ENCODE data around the gene GKN2.

The GKN2 gene, protein sequence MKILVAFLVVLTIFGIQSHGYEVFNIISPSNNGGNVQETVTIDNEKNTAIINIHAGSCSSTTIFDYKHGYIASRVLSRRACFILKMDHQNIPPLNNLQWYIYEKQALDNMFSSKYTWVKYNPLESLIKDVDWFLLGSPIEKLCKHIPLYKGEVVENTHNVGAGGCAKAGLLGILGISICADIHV

DNA sequence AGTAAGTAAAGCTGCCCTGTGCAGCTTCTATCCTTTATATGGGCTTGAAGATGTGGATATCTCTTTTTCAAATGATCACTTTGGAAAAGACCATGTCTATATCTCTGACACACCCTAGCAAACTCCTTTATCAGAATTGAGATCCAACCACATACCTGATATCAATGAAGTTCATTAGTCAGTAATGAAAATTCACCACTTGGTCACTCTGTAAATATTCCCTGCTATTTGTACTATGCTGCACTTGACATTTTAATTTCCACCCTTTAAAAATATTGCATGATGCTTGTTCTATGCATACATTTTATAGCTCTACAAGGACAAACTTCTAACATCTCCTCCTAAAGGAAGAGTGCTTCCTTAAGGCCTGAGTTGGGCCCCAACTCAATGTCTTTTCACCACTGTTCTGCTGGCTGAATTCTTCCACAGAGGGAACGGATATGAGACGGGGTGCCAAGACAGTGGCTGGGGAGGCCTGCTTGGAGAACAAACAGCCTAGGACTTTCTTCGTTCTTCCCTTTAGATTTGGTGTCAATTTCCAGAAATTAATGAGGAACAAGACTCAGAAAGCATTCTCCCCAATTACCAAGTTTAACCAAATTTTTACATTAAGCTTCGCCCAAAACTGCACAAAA is at the start of gene GKN2:
TSS of gene GKN2 (minus strand) at position 7 of the 635 bp plus-strand sequence. CDS start 32 bp downstream, outside the sequence.
- DNase-seq (ENCODE audit: low read depth in 2 of 2) = no peak

GRCh38 chr2:69001879-69002278 is 49.2 kb upstream of the GKN2 start:
- DNase-seq (ENCODE audit: low read depth in 2 of 2) = no peak

- no peak for DNase-seq (ENCODE audit: low read depth in 2 of 2)
Observed at GRCh38 chr2:68997401-68997800, 44.7 kb upstream of the GKN2 start.

- no peak for DNase-seq (ENCODE audit: low read depth in 2 of 2)
Observed at GRCh38 chr2:68995916-68996315, 43.2 kb upstream of the GKN2 start.

DNA sequence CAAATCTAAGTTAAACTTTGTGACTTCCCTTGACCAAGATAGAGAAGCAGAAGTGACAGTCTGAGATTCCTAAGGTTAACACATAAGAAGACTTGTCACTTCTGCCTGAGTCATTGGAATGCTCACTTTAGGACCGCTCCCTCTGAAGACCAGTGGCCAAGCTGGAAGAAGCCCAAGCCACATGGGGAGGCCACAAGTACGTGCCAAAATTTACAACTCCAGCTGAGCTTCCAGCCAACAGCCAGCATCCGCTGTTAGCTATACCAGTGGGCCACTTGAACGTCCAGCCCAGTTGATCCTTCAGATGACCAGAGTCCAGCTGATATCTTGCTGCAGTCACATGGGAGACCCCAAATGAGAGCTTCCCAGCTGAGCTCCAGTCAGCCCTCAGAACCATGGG is 42.2 kb upstream of the GKN2 start:
- DNase-seq (ENCODE audit: low read depth in 2 of 2) = no peak

DNA sequence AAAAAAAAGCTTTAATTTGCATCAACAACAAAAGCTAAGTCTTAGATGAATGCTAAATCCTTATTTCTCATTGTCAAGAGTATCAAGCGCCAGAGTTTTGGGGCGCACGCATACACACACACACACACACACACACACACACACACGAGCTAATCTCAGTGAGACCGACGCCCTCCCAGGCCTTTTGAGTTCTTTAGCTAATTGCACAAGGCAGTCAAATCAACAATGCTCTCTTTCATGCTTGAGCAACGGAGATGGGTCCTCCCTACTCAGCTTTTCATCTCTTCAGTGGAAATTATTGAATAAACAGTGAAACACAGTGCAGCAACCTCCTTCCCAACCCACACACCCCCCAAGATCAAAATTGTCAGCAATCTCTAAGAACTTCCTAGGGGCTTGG is 41.0 kb upstream of the GKN2 start:
- no peak for DNase-seq (ENCODE audit: low read depth in 2 of 2)

- DNase-seq (ENCODE audit: low read depth in 2 of 2) = no peak
Observed at GRCh38 chr2:68992933-68993332, 40.2 kb upstream of the GKN2 start.

DNA sequence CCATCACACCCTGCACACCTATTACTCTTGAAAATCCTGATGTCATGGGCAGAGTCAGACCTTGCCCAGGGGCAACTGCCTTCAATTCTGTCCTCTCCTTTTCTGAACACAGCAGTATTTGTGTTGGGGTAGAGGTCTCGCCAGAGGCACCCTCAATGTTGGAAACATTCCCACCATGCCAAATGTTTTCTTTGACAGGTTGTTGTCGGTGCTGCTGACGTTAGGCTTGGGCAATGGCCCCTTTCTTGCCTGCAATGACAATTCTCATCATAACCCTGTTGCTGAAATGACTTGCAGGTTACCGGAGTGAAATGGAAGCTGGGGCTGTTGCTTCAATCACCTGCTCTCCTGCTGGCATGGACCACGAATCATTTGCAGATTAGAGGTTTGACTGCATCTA is 39.6 kb upstream of the GKN2 start:
- DNase-seq (ENCODE audit: low read depth in 2 of 2) = no peak

DNA sequence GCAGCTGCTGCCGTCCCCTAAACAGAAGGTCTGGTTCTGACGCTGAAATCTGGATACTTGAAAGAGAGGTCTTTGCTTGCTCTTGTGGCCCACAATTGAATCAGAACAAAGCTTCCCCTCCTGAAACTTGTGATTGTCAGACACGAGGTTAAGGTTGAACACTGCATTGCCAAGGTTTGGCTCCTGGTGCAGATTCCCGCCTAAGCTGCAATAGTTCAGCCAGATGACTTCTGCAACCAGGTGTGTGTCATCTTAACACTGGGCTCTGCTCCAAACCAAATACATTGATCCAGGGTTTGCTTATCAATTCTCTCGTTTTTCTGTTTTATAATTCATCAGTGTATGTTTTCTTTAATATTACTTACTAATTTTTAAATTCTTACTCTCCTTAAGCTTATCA is 36.3 kb upstream of the GKN2 start:
- DNase-seq (ENCODE audit: low read depth in 2 of 2) = no peak

- no peak for DNase-seq (ENCODE audit: low read depth in 2 of 2)
Observed at GRCh38 chr2:68987021-68987503, 34.4 kb upstream of the GKN2 start.

DNA sequence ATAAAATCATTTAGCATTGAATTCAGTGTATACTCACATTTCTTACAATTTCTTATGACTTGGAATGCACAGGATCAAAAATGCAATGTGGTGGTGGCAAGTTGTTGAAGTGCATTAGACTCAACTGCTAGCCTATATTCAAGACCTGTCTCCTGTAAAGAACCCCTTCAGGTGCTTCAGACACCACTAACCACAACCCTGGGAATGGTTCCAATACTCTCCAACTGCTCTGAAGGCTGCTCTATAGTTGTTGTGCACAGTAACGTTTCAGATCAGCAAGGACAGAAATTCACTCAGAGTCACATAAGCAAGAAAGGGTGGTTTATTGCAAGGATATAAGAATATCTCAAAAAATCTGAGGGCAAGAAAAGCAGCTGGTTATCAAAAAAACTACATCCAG is 28.3 kb upstream of the GKN2 start:
- DNase-seq (ENCODE audit: low read depth in 2 of 2) = no peak

DNA sequence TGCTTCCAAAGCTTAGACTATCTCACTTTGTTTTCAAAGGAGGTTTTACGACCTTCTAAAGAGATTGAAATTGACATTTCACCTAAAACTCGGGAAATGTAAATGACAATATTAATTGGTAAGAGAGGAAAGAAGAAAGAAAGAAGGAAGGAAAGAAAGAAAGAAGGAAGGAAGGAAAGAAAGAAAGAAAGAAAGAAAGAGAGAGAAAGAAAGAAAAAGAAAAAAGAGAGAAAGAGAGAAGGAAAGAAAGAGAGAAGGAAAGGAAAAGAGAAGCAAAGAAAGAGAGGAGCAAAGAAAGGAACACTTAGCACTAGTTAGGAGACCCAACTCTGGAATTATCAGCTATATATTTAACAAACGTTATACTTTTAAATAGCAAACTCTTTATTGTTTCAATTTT is 25.4 kb upstream of the GKN2 start:
- no peak for DNase-seq (ENCODE audit: low read depth in 2 of 2)

- no peak for DNase-seq (ENCODE audit: low read depth in 2 of 2)
Observed at GRCh38 chr2:68977453-68977852, 24.8 kb upstream of the GKN2 start.

- no peak for DNase-seq (ENCODE audit: low read depth in 2 of 2)
Observed at GRCh38 chr2:68975844-68976243, 23.2 kb upstream of the GKN2 start.

DNA sequence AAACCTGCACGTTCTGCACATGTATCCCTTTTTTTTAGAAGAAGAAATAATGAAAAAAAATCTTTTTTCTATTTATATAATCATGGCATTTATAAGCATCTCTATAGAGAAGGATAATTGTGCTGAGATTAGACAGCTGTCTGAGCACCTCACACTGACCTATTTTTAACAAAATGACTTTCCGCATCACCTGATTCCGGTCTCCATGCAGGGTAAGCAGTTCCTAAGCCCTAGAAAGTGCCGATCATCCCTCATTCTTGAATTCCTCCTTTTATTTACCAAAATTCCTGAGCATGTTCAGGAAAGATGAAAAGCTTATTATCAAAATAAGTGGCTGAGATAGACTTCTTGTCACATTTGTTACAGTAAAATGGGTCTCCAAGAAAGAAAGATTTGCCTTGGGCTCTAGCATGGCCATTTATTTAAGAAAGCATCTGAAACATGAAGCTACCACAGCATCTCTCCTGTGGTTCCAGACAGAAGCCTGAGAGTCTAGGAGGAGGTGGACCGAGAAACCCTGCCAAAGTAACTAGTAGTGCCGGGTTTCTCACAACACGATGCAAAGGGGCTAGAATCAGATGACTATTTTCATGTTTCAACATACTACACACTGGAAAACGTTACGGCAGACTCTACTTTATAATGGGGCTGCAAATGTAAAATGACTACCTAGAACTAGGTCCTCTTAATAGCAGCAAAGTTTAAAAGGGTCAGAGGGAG is 22.4 kb upstream of the GKN2 start:
- DNase-seq (ENCODE audit: low read depth in 2 of 2) = no peak

- DNase-seq (ENCODE audit: low read depth in 2 of 2) = no peak
Observed at GRCh38 chr2:68974251-68974650, 21.6 kb upstream of the GKN2 start, which contains the start of gene GKN1. TSS of gene GKN1 (plus strand) at chr2:68974636. CDS start at chr2:68974678, 42 bp downstream.

DNA sequence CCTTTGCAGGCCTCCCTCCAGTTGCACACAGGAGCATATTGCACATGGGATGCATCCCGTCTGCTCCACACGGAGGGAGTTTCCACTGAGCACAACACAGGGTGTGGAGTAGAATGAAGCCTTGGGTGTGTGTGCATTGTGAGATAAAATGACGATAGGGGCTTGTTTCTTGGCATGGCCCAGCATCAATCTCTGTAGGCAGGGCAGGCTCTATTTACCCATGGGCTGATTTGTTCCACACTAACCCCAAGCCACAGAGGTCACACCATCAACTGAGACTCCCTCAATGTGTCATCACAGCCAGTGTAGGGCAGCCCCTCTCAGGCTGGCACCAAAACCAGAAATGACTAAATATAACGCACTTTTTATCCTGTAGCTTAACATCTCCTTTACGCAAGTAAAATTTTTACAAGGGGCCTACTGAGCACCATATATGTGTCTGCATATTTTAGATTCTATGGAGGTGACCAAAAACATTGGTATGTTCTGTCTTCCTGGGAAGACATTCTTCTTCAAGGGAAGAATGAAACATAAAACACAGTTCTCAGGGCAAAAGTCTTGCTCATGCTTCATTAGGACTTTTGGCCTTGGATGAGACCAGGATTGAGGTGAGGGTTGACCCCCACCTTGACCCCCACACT is 19.0 kb upstream of the GKN2 start:
- no peak for DNase-seq (ENCODE audit: low read depth in 2 of 2)

GRCh38 chr2:68970566-68971265 is 18.0 kb upstream of the GKN2 start:
- no peak for DNase-seq (ENCODE audit: low read depth in 2 of 2)

- no peak for DNase-seq (ENCODE audit: low read depth in 2 of 2)
Observed at GRCh38 chr2:68969736-68970490, 17.2 kb upstream of the GKN2 start.

DNA sequence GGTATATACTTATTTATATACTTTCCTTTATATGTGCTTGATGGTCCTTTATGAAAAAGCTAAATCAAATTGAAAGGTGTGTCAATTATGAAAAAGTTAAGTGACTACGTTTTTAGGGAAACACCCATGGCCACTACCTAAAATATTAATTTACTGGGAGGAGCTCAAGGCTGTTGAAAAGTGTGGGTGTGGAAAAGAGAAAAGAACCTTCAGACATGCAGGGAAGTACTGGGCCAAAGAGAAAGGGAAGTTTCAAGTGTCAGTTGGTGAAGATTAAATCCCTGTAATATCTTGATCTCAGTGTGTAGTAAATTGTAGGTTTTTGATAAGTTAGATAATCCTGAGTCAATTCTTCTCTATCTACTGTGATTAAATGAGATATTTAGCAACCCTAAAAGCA is 15.5 kb upstream of the GKN2 start:
- no peak for DNase-seq (ENCODE audit: low read depth in 2 of 2)

- no peak for DNase-seq (ENCODE audit: low read depth in 2 of 2)
Observed at GRCh38 chr2:68964282-68964681, 11.6 kb upstream of the GKN2 start.

Measured in stimulated activated CD8-positive, alpha-beta memory T cell treated with anti-CD3 and anti-CD28 coated beads, Interleukin-2, amount 100 ng/mL, for 1 hour (primary cell).